DMS153 (cell line): ENCODE measurements around the gene FARP1.
"Not testable (repeated sequence)": the region's sequence is repeated elsewhere in the genome, so short reads cannot be mapped to it uniquely, and the experiment has no call there.

ENCODE experiments used
- DNase-seq: peaks from one replicate; lab custom pipeline; 2025; lab: John Stamatoyannopoulos, UW

FARP1 gene

DNA sequence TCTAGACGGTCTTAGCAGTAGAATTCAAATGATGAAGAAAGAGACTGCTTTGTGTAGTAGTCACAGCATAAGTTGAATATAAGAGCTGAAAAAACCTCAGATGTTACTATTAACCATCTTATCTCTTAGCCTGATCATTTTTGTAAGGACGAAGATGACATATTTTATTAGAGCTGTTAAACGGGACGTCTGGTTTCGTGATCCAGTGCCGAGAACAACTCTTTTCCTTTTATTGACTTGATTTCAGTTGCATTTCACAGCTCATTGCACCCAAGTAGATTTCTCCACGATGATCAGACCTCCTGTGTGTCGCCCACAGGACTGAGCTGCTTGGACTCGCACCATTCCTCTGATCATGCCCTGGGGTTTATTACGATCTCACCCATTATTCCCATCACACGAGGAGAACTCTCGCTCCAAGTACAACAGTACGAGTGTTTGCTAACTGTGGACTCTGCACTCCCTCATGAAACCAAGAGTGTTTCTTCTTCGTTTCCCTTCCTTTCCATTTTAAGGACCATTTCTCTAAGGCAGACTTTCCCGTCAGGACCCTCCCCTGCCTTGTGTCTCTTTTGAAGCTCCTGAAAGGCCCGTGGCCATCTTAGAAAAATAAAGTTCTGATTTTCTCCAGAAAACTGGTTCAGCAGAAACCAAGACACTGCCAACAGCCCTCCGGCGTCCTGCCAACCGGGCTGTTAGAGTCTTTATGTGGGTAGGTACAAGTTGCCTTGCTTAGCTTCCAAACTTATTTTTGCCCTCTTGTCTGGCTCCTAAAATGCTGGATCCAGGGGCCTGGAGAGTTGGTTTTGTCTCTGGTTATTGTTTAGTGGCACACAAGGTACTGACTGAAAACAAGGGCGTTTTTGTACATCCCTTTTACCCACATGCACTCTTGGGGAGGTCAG is 82.4 kb downstream of the FARP1 start:
- DNase-seq = no peak

DNA sequence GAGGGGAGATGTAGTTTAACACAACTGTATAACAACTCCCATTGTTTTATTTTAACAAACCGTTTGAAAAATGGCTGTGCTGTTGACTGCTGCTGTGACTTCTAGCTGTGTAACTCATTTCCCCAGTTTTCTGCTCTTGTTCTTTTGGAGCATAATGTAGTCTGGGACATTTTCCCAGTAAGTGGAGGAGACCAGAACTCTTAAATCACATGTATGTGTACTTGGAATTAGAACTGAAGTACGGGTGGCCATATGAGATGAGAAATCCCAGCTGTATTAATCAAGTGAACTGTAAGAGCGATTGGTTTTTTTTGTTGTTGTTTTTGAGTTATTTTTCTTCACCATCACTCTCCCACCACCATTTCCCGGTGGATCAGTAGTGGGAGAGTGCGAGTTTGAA is 83.6 kb downstream of the FARP1 start:
- DNase-seq = no peak

DNA sequence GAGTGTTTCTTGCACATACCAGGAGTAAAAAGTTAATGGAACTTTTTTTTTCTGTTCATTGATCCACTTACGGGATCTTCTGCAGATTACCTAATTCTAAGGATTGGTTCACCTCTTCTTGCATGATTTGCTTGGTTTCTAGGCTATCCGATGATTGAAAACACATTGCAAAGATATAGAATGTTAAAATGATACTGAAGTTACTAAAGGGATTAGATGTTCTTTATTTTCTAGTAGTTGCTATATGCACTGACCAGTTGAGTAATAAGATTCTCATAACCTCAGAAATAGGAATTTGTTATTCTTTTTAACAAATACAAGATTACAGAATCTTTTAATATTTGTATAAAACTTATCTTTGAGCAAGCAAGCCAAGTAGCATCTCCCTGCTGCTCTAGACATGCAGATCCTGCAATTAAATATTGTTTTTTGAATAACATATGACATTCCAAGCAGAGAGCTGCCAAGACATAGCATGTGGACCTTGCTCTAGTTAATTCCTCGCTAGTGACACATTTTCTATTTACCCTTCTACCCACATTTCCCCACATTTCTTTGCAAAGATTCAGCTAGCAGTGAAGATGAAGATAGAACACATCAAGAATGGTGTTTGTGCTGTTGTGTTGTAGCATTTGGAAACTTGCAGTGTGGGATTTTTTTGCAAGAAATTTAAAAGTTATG is 85.9 kb downstream of the FARP1 start:
- DNase-seq = no peak

DNA sequence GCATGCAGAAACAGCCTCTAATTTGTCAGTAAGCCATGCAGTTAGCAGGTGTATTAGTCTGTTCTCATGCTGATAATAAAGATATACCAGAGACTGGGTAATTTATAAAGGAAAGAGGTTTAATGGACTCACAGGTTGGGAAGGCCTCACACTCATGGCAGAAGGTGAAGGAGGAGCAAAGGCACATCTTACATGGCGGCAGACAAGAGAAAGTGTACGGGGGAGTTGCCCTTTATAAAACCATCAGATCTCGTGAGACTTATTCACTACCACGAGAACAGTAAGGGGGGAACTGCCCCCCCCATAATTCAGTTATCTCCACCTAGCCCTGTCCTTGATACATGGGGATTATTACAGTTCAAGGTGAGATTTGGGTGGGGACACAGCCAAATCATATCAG is 87.9 kb downstream of the FARP1 start:
- DNase-seq = not testable (repeated sequence)

DNA sequence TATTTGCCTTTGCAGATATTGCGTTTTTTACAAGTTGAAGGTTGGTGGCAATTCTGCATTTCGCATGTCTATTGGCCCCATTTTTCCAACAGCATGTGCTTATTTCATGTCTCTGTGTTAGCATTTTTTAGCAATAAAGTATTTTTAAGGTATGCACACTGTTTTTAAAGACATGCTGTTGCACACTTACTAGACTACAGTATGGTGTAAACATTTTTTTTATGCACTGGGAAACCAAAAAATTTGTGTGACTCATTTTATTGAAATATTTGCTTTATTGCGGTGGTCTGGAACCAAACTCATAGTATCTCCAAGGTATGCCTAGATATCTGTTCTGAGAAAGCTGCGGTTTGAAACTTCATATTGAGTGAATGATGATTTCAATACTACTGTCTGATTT is 89.6 kb downstream of the FARP1 start:
- DNase-seq = no peak

DNA sequence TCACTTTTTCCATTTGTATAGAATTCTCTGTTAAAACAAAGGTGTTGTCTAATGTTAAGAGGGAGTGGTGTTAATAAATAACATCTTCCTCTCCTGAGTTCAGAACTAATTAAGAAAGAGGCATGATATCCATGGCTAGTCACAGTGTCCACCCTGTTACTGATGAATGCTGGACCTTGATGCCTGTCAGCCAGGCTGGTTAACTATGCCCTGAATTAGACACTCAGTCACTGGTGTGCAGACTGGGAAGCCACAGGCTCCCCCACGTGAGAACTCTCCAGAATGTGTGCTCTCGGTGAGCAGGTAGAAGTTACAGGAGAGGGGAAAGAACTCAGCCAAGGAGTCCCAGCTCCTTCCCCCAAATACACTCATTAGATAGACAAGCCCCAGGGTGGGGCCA is 90.2 kb downstream of the FARP1 start:
- no peak for DNase-seq

DNA sequence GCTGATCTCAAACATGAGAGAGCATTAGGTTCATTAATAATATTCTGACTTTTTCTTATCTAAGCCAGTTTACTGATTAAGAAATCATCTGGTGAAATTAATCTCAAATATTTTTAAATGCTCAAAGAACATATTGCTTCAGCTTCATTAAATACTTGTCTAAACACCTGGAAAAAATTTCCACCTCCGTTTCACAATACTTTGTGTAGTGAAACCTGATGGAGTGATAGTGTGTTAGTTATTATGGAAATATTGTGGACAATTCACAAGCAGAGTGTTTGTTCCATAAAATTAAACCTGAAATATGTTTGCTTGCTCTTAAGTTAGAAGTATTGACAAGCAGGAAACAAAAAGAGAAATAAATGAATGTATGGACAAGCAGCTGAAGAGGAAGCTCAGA is 91.5 kb downstream of the FARP1 start:
- no peak for DNase-seq

DNA sequence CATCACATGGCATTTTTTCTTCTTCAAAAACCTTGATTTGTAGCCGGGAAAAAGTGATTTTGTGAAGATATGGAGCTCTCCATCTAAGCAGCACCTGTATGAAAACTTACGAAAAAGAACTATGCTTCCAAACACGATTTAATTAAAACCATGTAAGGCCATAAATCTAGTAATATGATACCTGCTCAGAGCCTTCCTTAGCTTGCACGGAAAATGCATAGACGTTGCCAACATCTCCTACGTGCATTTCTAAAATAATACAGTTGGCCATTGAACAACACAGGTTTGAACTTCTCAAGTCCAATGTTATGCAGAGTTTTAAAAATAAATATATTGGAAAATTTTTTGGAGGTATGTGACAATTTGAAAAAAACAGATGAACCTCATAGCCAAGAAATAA is 93.3 kb downstream of the FARP1 start:
- no peak for DNase-seq

DNA sequence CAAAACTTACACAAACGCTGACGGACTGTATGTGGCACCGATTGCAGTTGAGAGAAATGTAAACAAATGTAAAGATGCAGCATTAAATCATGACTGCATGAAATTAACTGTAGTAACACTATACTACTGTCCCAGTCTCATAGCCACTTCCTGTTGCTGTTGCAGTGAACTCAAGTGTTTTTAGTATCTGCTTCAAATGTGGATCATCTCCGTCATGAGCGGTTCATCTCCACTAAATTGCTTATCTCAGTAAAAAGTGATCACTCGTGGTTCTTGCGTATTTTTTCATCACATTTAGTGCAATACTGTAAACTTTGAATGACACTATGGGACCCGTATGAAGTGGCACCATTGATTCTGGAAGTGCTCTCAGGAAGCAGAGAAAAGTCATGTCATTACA is 94.4 kb downstream of the FARP1 start:
- DNase-seq = no peak

DNA sequence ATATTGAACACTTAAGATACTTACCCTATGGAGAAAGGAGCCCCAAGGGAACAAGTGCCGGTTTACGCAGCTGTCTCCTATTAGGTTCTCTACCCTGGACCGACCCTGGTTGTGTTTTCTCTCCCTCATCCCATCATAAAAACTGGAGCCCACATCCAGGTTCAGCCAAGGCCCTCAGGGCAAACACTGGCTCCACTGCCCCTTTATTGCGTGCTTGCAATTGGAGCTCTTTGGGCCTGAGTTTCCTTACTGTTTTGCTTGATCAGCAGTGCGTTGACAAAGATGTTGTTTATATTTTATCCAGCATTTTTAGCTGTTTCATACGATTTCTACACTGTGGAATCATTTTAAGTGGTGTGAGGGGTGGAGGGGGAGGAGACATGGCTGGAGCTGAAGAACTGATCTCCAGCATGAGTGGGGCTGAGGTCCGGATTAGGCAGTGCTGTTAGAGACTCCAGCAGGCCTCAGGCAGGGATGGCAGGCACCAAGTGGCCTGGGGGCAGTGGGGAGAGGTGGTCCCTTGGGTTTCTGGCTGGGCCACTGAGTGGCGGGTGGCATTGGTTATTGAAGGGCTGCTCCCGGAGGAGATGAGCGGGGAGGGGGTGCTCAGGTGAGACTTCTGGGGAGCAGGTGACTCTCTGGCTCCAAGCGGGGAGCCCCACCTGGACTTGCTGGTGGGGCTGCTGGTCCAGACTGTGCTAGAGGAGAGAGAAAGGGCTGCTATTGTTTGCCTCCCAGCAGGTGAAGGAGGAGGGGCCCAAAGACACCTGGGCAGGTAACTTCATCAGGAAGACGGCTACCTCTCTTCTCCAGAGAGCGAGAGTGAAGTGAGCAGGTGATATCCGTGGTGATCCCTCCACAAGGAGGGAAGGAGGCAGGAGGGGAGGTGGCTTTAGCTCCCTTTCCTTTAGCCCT is 96.5 kb downstream of the FARP1 start:
- DNase-seq = peak; percentile 76

DNA sequence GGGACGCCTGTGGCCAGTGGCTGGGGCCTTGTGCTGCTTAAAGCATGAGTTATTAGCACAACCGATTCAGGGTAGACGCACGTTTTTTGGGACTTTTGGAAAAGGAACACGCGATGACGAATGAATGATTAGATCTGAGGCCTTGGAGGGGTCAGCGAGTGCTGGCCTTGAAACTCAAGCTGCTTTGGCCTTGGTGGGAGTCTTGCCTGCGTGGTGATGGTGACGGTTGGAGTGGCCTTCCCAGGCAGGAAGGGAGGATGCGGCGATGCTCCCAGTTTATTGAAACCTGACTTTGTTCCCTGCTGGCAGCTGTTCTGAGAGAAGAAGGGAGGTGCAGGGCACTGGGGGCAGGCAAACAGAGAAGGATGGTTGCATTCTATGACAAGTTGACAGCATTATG is 97.2 kb downstream of the FARP1 start:
- DNase-seq = no peak

DNA sequence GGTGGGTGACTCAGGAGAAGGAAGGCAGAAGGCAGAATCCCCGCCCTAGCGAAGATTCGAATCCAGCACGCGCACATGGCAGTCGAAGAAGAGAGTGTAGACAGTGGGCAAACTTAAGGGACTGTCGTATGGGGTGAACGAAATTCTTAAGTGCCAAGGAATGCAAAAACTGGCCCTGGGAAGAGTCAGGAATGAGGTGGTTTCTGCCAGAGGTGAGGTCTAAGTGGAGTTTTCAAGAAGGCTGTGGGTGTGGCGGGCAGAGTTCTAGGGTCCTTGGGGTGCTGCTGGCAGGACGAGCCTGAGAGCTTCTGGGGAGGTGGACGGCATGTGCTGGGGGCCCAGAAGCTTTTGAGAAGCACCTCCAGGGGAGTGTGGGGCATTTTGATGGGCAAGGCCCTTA is 98.1 kb downstream of the FARP1 start:
- no peak for DNase-seq

DNA sequence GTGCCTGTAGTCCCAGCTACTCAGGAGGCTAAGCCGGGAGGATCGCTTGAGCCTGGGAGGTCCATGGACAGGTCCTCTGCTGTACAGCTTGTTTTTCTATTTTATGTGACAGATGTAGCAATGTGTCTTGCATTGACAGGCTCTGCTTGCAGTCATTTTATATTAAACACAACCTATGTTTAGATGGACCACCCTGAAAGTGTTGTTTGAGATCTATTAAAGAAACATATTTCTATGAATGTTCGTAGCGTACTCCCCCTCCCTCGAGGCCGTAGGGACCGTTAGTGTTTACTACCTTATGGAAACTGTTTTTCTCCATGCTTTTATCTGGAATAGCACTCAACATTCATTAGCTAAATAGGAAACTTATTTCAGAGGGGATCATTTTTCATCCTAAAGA is 99.1 kb downstream of the FARP1 start:
- no peak for DNase-seq

DNA sequence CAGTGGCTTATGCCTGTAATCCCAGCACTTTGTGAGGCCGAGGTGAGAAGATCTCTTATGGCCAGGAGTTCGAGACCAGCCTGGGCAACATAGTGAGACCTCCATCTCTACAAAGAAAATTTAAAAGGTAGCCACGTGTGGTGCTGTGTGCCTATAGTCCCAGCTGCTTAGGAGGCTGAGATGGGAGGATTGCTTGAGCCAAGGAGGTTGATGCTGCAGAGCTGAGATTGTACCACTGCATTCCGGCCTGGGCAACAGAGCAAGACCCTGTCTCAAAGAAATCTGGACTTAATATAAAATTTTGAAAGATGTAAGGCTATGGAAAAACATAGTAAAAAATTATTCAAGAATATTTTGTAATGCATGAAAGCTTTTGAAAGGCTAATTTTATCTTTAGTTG is 99.5 kb downstream of the FARP1 start:
- no peak for DNase-seq

DNA sequence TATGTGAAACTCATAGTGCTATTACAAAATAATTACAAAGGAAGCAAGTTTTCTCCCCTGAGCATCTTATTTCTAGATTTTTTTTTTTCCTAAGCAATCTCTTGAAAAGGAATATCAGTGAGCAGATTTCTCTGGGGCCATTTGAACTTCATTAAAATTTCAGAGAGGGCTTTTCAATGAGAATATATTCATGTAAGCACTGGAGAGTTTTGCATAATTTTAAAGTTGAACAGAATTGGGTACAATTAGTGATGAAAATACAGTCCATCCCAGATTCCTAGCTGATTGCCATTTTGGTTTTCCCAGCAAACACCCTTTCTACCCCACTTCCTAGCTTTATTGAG is 101.0 kb downstream of the FARP1 start:
- DNase-seq = no peak

DNA sequence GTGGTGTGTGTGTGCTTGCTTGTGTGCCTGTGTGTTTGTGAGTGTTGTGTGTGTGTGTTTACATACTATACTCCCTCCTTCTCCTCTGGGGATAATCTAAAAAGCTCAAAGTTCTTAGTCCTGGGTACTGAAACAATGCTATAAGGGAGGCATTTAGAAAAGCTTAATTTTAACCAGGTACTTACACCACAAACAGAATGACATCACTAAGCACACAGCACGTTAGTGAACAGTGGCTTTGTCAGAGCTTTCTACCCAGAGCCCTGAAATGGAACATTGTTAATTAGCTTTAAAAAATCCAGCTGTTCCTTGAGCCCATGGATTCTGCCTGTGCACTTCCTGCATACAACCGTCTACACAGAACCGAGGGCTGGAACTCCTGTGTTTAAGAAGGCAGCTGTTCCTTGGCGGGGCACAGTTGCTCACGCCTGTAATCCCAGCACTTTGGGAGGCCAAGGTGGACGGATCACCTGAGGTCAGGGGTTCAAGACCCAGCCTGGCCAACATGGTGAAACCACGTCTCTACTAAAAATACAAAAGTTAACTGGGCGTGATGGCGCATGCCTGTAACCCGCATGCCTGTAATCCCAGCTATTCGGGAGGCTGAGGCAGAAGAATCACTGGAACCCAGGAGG is 103.8 kb downstream of the FARP1 start:
- no peak for DNase-seq

DNA sequence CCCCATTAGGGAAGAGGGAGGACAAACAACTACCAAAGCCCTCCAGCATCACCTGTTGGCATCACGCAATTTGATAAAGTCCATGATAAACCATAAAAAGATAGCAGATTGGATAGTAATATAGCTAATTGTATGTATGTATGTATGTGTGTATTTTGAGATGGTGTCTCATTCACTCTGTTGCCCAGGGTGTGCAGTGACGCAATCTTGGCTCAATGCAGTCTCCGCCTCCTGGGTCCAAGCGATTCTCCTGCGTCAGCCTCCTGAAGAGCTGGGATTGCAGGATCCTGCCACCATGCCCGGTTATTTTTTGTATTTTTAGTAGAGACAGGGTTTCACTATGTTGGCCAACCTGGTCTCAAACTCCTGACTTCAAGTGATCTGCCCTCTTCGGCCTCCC is 108.8 kb downstream of the FARP1 start:
- no peak for DNase-seq

DNA sequence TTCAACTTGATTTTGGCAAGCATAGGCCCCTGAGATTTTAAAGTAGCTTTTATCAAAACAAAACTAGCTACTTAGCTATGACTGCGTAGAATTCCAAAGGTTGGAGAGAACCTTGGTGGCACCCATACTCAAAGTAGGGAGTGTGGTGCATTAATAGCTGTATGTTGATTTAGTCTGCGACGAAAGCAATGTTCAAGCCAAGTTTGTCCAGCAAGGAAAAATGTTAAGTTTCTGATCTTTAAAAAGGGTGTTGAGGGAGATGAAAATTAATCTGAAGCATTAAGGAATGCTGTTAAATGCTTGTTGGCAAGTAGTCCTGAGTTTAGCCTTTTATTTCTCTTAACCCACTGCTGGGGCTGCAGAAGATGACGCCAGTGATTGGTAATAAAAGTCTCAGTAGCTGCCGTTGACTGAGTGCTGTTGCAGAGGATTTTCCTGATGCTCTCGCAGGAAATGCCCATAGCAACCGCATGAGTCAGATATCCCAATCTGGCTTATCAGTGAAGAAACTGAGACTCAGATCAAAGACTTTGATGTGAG is 110.1 kb downstream of the FARP1 start:
- DNase-seq = no peak

DNA sequence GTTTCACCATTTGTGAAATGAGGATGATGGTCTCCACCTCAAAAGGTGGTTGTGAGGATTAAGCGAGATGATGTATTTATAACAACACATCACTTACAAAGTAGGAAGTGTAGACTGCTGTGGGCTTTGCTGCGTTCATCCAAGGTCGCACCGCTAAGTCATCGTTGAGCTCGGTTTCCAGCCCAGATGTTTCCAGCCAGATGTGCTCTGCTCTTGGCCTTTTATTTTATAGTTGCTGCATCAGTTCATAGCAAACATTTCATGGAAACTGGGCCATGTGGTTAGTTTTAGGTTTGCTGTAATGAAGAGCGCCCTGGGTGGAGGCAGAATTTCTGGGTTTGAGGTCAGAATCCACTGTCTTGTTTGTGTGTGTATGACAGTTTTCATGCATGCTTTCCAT is 110.6 kb downstream of the FARP1 start:
- DNase-seq = no peak

DNA sequence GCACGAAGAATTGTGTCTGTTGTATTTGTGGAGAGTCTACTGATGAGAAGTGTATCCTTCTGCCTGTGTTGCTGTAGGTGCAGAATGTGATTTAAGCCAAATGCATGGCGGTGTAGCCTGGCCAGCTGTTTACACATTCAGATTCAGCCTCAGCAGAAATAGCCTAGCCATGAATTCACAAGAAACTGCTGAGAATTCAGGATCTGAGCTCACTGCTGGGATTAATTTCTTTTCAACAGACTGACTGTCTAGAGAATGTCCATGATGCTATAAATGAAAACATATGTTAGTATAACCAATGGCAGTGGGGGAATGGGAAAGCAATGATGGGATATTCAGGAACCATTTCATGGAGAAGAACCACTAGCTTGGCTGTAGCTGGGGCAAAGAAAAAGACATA is 111.6 kb downstream of the FARP1 start:
- DNase-seq = no peak

DNA sequence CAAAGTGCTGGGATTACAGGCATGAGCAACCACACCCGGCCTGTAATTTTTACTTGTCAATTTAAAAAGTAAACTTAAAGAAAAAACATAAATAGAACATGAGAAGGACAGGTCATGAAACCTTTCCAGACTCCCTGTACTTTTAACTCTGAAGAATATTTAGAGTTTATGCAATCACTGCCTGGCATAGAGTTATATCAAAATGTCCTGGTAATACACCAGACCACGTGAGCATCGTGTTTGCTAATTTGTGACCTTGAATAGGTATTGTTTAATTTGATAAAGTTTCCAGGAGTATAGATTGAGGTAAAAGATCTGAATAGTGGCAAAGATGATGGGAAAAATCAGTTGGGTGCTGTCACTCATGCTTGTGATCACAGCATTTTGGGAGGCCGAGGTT is 115.3 kb downstream of the FARP1 start:
- DNase-seq = no peak
